ENCODE data around the gene RRBP1. TPM values are rescaled to one million over a fixed set of nuclear protein-coding genes. Genes with fewer than 3 reads are reported as not detected.

Gene RRBP1
- total RNA-seq, 1 experiment from 2014 or later, result 55.8 TPM

DNA sequence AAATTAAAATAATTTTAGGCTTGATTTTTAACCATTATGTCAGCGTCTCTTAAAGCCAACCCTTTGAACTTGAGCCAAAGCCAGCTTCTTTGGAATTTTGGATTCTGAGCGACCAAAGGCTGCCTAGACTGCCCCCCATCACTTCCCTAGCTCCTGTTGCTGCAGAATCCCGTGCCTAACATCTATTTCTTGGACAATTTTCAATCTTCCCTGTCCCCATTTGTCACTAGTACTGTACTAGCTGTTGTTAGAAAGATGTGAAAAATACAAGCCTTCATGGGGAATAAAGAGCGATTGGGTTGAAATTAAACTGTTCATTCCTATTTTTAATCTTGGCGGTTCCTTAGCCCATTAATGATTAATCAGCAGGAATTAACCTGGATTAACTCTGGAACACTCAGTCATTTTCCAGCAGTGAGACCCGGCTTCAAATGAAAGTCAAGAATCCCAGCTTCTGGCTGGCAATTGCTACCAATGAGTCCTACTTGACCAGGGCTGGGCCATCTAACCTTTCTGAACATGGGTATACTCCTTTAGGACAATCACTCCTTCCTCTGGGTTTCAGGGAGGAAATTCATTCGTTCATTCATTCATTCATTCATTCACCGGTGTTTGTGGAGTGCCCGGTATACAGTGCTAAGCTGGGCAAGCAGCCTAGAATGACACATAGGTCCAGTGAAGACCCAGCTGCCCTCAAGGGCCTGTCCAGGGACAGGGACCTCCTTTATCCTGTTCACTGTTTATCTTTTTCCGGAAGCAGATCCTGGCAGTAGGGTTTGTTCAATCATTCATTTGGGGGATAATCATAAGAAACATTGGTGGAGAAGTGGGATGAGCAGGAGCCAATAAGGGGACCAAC, 1.4 kb upstream of the RRBP1 start:
- DNase-seq (ENCODE audit: extremely low read depth, low read depth), result no peak

DNA sequence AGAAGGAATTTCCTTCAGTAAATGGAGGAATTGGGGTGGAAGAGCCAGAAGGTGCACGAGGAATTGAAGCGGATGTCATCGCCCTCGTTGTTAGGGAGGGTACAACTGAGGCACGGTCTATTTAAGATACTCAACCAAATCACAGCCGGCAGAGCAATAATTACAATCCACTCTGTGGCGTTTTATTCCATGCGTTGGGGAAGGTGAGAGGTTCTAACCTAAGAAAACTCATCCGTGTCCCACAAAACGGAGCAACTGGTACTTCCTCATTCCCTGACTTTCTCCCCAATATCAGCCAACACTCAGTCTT, 802 bp upstream of the RRBP1 start:
- no peak for DNase-seq (ENCODE audit: extremely low read depth, low read depth)

- DNase-seq (ENCODE audit: extremely low read depth, low read depth), result no peak
These were observed 328 bp downstream of the RRBP1 start for GRCh38 chr20:17681726-17682102.

GRCh38 chr20:17680836-17681725, 961 bp downstream of the RRBP1 start:
- peak; percentile 62 for DNase-seq (ENCODE audit: extremely low read depth, low read depth)

DNA sequence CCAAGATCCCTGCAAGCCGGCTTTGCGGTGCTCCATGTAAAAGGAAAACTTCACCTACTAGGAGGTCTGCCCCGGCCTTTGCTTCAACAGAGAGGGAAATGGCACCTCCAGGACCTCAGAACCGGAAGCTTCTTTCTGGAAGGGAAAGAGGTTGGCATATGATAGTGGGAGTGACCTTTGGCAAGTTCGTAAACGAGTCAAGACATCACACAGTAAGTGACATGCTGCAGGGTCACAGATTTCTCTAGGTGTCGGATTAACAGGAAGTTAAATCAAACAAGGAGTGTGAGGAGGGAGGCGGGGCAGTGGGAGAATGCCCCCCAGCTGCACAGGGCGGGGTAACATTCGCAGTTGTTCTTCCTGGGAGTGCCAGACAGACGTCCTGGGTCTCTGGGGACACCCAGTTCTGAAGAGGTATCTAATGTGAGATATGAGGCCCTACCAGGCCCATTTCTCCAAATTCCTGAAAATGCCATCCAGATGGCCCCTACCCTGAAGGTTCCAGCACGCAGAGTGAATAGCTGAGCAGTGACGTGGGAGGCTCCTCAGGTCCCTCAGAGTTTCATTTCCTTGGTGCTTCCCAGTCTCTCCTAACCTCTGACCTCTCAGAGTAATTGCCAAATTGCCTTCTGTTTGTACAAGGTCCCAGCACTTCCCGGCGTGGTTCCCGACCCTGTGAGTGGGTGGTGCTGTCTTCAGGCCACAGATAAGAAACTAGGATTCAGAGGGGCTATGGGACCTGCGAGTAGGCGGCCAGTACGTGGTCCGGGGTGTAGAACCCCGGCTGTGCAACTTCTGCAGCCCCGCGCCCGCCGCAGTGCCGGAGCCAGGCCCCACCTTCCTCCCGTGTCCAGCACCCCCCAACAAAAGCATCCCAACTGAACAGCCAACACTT, 1.9 kb downstream of the RRBP1 start:
- peak; percentile 9 for DNase-seq (ENCODE audit: extremely low read depth, low read depth)

- DNase-seq (ENCODE audit: extremely low read depth, low read depth), result no peak
These were observed 3.2 kb downstream of the RRBP1 start for GRCh38 chr20:17678886-17679285.

GRCh38 chr20:17678295-17678694, 3.7 kb downstream of the RRBP1 start:
- DNase-seq (ENCODE audit: extremely low read depth, low read depth), result no peak

DNA sequence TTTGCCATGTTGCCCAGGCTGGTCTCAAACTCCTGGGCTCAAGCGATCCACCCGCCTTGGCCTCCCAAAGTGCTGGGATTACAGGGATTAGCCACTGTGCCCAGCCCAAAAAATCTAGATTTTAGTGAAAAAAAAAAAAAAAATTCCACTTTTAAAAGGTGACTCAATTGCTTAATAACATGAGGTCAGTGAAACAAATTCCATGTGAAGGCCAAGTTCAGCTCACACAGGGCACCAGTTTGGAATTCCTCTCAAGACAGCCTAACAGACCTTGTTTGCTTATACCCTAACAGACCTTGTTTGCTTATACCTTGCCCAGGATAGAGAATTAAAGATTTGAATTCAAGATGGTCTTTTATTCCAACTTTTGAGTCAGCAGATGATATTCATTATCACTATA, 5.1 kb downstream of the RRBP1 start:
- DNase-seq (ENCODE audit: extremely low read depth, low read depth), result no peak

DNA sequence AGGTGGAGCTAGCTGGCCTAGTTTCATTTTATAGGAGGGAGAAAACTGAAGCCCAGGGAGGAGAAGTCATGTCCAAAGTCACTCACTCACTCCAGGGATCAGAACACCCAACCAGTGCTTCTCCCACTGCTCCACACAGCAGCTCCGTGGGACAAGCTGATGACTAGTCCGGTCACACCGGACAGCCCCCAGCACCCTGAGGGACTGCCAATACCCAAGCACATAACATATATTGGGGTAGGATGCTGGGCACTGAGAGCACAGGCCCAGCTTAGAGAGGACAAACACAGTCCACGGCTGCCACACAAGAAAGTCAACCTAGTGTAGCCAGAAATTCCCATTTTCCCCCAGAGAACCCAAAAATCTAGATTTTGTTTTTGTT, 5.7 kb downstream of the RRBP1 start:
- no peak for DNase-seq (ENCODE audit: extremely low read depth, low read depth)

DNA sequence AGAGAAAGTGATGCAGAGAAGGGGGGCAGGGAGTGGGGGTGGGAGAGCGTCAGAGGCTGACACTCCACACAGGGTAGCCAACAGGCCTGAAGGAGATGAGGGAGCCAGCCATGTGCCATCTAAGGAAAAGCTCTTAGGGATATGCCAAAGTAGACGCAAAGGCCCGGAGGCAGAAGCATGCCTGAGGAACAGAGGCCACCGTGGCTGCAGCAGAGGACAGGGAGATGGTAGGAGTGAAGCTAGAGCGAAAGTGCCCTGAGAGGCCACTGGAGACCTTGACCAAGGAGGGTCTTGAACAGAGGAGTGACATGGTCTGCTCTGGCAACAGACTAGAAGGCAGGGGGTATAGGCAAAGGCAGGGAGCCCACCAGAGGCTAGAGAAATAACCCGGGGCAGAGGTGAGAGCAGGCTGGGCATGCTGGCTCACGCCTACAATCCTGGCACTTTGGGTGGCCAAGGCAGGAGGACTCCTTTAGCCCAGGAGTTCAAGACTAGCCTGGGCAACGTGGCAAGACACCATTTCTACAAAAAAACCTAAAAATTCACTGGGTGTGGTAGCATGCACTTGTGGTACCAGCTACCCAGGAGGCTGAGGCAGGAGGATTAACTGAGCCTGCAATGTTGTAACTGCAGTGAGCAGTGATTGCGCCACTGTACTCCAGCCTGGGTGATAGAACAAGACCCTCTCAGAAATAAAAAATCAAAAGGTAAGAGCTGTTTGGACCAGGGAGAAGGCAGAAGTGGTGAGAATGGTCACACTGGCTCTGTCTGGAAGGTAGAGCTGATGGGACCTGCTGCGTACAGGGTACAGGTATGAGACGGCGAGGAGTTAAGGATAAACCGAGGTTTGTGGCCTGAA, 6.3 kb downstream of the RRBP1 start:
- no peak for DNase-seq (ENCODE audit: extremely low read depth, low read depth)

DNA sequence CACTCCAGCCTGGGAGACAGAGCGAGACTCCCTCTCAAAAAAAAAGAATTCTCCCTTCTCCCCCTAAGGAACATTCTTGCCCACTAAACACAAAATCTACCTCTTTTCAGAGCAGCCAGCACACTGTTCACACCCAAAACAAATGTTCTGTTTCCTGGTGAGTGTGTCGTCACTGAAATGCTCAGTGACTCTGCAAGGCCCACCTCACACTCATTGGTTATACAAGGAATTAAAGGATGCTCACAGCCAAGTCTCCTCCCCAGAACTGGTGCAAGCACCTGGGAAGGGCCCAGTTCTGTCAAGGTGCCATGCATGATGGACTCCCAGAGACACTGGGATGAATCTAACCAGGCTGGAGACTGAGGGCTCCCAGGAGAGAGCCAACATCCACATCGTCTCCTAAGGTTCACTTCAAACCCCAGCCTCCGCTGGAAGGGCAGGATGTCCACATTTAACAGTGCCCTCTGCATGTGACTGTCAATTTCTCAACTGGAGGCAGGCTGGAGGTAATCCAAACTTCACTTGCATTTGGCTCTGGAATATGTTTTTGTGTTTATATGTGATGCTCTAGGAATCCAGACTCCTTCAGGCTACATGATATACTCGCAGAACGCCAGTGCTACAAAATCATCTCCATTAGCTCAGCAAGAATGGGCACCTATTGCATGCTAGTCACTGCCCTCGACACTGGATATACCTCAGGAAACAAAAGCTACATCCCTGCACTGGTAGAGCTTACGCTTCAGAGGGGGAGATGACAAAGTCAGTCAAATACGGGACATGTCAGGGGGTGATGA, 7.1 kb downstream of the RRBP1 start:
- DNase-seq (ENCODE audit: extremely low read depth, low read depth), result no peak

DNA sequence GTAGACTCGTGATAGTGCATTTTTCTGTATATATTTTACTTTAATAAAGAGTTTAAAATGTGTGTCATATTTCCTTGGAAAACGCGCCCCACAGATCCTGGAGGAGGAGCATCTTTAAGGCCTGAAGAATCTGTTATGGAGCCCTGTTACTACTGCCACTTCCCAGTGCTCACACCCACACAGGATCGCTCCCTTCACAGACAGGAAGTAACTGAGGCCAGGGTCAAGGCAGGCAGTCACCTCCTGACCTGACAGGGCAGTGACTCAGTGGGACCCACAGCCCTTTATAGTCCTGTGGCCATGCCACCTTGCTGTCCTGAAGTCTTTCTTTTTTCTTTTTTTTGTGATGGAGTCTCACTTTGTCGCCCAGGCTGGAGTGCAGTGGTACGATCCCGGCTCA, 9.0 kb downstream of the RRBP1 start:
- no peak for DNase-seq (ENCODE audit: extremely low read depth, low read depth)

DNA sequence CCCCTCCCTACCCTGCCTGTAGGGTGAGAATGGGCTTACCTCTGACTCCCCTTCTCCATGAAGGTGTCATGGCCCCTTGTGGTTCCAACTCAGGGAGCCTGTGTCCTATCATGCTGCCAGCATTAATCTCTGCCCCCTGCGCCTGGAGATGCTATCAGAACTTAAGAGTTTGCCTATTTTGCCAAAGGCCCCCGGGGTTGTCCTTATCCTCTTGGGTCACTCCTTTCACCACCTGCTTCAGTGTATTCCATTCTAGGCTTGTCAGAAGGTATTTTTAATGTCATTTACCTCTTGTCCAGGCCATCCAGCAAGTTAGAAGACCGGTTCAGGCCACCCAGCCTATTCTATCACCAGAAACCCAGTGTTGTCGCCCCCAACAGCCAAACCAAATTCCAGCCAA, 10.5 kb downstream of the RRBP1 start:
- DNase-seq (ENCODE audit: extremely low read depth, low read depth), result no peak

DNA sequence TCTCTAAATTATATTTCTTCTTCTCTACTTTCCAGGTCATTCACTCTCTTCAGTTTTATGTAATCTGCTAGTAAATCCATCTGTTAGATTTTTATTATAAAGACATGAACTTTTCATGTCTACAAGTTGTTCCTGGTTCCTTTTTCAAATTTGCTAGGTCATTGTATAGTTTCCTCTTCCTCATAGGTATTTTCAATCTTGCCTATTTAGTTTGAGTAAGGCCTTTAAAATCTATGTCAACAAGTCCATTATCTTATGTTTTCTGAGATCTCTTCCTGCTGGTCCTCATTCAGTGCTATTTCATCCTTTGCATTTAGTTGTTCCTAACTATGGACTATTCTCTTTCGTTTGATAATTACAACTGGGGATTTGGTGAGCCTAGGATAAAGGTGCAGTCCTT, 11.0 kb downstream of the RRBP1 start:
- no peak for DNase-seq (ENCODE audit: extremely low read depth, low read depth)

DNA sequence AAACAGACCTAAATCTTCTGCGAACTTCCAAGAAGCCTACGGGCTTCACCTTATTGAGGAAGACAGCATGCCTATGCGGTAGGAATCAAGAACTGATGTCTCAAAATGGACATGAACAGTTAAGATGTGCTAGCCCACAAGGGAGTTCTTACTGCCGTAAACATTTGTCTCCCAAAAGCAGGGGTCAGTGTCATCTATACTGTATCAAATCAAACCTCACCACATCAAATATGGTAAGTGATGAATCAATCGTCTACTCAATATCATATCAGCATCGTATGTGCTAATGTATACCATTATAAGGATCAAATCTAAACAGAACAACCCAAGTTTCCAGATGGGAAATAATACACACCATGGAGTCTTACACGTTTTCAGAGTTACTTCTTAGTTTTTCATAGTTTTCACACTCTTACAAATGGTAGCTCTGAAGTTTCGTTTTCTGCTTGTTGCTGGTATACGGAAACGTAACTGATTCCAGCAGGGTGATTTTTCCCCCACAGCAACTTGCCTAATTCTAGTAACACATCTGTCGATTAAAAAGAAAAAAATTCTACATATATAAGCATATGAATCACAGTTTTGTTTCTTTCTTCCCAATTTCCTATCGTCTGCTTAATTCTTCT, 12.6 kb downstream of the RRBP1 start:
- DNase-seq (ENCODE audit: extremely low read depth, low read depth), result no peak

- no peak for DNase-seq (ENCODE audit: extremely low read depth, low read depth)
These were observed 13.6 kb downstream of the RRBP1 start for GRCh38 chr20:17668432-17668831.

- no peak for DNase-seq (ENCODE audit: extremely low read depth, low read depth)
These were observed 14.6 kb downstream of the RRBP1 start for GRCh38 chr20:17667445-17667844.

DNA sequence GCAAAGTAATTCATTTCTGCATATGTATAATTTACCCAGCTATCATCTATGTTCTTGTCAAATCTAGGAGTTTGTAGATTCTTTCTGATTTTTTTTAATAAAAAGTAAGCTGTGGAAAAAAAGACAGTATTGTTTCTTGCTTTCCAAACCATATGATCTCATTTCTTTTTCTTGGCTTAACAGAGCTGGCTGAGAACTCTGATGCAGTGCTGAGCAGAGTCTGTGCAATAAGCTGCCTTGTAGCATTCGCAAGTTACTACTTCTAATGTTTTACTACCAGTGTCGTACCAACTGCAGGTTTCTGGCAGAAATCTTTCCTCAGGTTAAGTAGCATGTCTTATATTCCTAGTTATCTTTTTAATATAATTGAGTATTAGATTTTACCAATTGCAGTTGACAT, 15.6 kb downstream of the RRBP1 start:
- DNase-seq (ENCODE audit: extremely low read depth, low read depth), result no peak

- no peak for DNase-seq (ENCODE audit: extremely low read depth, low read depth)
These were observed 16.3 kb downstream of the RRBP1 start for GRCh38 chr20:17665756-17666155.
